ENCODE measurements around the gene CCDC88C. TPM values are rescaled to one million over a fixed set of nuclear protein-coding genes. Genes with fewer than 3 reads are reported as not detected.

The CCDC88C gene
- total and polyA plus RNA-seq, 2 experiments from 2014 or later: 23.6 to 60.7 TPM

- H2AFZ ChIP-seq: no peak overlapping the region
- Mint-ChIP-seq H3K36me3 (ENCODE audit: low read depth) (peaks cover 85% of the 10 kb centered on the region), H3K9me3 (peaks cover 36% of the 10 kb centered on the region), H3K27ac (no peak overlapping the region), H3K4me1 (no peaks in the 10 kb centered on the region; the same call in 2 of the 3 replicates), H3K27me3 (ENCODE audit: insufficient read depth, low read depth, poor library complexity) (peaks cover 16% of the 10 kb centered on the region), H3K4me3 (no peak overlapping the region)
- no peaks in the 10 kb centered on the region for H3K9me2 ChIP-seq (ENCODE audit: insufficient read depth)
- H3K4me3 ChIP-seq: no peak overlapping the region
- no peaks in the 10 kb centered on the region for H3K4me1 ChIP-seq (ENCODE audit: insufficient read depth)
- H3K4me2 ChIP-seq: no peak overlapping the region
- H3K79me2 ChIP-seq (replicated peaks; ENCODE audit: insufficient read depth): no peaks in the 10 kb centered on the region
- ATAC-seq (no peak), DNase-seq (ENCODE audit: low spot score) (no peak)
- TF ChIP-seq JUNB (IDR thresholded peaks at IDR 0.05; ENCODE audit: unreplicated experiment) (no peak), POLR2AphosphoS5 (IDR thresholded peaks at IDR 0.05; ENCODE audit: low read depth) (no peak), NANOG (IDR thresholded peaks at IDR 0.05; ENCODE audit: borderline replicate concordance) (no peak), STAT1 (IDR thresholded peaks at IDR 0.05; ENCODE audit: unreplicated experiment) (no peak), CTCF (conservative IDR thresholded peaks at IDR 0.05; ENCODE audit: low read depth in 2 of 2) (no peak), ZNF114 (CRISPR knock-in tag; IDR thresholded peaks at IDR 0.05) (no peak), ZNF331 (CRISPR knock-in tag; IDR thresholded peaks at IDR 0.05; ENCODE audit: low read depth) (no peak), CREB1 (CRISPR knock-in tag; IDR thresholded peaks at IDR 0.05; ENCODE audit: low read depth) (no peak), ETS1 (IDR thresholded peaks at IDR 0.05) (no peak), EZH2phosphoT487 (IDR thresholded peaks at IDR 0.05; ENCODE audit: unreplicated experiment) (no peak), EZH2 (IDR thresholded peaks at IDR 0.05; ENCODE audit: low read depth, unreplicated experiment) (no peak)
- TF ChIP-seq, protein P1, sequence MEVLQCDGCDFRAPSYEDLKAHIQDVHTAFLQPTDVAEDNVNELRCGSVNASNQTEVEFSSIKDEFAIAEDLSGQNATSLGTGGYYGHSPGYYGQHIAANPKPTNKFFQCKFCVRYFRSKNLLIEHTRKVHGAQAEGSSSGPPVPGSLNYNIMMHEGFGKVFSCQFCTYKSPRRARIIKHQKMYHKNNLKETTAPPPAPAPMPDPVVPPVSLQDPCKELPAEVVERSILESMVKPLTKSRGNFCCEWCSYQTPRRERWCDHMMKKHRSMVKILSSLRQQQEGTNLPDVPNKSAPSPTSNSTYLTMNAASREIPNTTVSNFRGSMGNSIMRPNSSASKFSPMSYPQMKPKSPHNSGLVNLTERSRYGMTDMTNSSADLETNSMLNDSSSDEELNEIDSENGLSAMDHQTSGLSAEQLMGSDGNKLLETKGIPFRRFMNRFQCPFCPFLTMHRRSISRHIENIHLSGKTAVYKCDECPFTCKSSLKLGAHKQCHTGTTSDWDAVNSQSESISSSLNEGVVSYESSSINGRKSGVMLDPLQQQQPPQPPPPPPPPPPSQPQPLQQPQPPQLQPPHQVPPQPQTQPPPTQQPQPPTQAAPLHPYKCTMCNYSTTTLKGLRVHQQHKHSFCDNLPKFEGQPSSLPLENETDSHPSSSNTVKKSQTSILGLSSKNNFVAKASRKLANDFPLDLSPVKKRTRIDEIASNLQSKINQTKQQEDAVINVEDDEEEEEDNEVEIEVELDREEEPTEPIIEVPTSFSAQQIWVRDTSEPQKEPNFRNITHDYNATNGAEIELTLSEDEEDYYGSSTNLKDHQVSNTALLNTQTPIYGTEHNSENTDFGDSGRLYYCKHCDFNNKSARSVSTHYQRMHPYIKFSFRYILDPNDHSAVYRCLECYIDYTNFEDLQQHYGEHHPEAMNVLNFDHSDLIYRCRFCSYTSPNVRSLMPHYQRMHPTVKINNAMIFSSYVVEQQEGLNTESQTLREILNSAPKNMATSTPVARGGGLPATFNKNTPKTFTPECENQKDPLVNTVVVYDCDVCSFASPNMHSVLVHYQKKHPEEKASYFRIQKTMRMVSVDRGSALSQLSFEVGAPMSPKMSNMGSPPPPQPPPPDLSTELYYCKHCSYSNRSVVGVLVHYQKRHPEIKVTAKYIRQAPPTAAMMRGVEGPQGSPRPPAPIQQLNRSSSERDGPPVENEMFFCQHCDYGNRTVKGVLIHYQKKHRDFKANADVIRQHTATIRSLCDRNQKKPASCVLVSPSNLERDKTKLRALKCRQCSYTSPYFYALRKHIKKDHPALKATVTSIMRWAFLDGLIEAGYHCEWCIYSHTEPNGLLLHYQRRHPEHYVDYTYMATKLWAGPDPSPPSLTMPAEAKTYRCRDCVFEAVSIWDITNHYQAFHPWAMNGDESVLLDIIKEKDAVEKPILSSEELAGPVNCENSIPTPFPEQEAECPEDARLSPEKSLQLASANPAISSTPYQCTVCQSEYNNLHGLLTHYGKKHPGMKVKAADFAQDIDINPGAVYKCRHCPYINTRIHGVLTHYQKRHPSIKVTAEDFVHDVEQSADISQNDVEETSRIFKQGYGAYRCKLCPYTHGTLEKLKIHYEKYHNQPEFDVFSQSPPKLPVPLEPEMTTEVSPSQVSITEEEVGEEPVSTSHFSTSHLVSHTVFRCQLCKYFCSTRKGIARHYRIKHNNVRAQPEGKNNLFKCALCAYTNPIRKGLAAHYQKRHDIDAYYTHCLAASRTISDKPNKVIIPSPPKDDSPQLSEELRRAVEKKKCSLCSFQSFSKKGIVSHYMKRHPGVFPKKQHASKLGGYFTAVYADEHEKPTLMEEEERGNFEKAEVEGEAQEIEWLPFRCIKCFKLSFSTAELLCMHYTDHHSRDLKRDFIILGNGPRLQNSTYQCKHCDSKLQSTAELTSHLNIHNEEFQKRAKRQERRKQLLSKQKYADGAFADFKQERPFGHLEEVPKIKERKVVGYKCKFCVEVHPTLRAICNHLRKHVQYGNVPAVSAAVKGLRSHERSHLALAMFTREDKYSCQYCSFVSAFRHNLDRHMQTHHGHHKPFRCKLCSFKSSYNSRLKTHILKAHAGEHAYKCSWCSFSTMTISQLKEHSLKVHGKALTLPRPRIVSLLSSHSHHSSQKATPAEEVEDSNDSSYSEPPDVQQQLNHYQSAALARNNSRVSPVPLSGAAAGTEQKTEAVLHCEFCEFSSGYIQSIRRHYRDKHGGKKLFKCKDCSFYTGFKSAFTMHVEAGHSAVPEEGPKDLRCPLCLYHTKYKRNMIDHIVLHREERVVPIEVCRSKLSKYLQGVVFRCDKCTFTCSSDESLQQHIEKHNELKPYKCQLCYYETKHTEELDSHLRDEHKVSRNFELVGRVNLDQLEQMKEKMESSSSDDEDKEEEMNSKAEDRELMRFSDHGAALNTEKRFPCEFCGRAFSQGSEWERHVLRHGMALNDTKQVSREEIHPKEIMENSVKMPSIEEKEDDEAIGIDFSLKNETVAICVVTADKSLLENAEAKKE (CRISPR knock-in tag; IDR thresholded peaks at IDR 0.05): no peak
- TF ChIP-seq, protein P2, sequence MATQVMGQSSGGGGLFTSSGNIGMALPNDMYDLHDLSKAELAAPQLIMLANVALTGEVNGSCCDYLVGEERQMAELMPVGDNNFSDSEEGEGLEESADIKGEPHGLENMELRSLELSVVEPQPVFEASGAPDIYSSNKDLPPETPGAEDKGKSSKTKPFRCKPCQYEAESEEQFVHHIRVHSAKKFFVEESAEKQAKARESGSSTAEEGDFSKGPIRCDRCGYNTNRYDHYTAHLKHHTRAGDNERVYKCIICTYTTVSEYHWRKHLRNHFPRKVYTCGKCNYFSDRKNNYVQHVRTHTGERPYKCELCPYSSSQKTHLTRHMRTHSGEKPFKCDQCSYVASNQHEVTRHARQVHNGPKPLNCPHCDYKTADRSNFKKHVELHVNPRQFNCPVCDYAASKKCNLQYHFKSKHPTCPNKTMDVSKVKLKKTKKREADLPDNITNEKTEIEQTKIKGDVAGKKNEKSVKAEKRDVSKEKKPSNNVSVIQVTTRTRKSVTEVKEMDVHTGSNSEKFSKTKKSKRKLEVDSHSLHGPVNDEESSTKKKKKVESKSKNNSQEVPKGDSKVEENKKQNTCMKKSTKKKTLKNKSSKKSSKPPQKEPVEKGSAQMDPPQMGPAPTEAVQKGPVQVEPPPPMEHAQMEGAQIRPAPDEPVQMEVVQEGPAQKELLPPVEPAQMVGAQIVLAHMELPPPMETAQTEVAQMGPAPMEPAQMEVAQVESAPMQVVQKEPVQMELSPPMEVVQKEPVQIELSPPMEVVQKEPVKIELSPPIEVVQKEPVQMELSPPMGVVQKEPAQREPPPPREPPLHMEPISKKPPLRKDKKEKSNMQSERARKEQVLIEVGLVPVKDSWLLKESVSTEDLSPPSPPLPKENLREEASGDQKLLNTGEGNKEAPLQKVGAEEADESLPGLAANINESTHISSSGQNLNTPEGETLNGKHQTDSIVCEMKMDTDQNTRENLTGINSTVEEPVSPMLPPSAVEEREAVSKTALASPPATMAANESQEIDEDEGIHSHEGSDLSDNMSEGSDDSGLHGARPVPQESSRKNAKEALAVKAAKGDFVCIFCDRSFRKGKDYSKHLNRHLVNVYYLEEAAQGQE (IDR thresholded peaks at IDR 0.05; ENCODE audit: unreplicated experiment): no peak
- peaks cover 13% of the 10 kb centered on the region for H3K36me3 ChIP-seq (ENCODE audit: insufficient read depth)
- H3K27ac ChIP-seq (ENCODE audit: low read depth): no peak overlapping the region
- H3F3A ChIP-seq (replicated peaks; ENCODE audit: low read depth): no peaks in the 10 kb centered on the region
- H3K27me3 ChIP-seq (ENCODE audit: insufficient read depth): no peaks in the 10 kb centered on the region
- H4K20me1 ChIP-seq (replicated peaks; ENCODE audit: insufficient read depth): no peaks in the 10 kb centered on the region
Observed at GRCh38 chr14:91316761-91317160, 100.9 kb downstream of the CCDC88C start.
